H9 (cell line): ENCODE results near the gene IFNA5. TPM values are rescaled to one million over a fixed set of nuclear protein-coding genes. Genes with fewer than 3 reads are reported as not detected.

Source experiments
- DNase-seq: peaks from one replicate; pipeline ENCODE4 v3.0.0-alpha.2; 2017
- H2AFZ ChIP-seq: one replicate; pipeline ENCODE4 v1.6.1; 2013; ENCODE audit warnings: mild to moderate bottlenecking, low read length, control low read depth, moderate library complexity
- H2AK5ac ChIP-seq: 2 replicates; pipeline ENCODE4 v1.6.1; 2013; ENCODE audit warnings: low read length, control low read depth, mixed read lengths; ENCODE audit not compliant: insufficient read length
- H2BK120ac ChIP-seq: one replicate; pipeline ENCODE4 v1.6.1; 2013; ENCODE audit warnings: low read depth, mild to moderate bottlenecking, low read length, control low read depth, inconsistent platforms; ENCODE audit not compliant: poor library complexity, severe bottlenecking
- H2BK12ac ChIP-seq: 2 replicates; pipeline ENCODE4 v1.6.1; 2013; ENCODE audit warnings: low read length, control low read depth, mixed read lengths, low read depth; ENCODE audit not compliant: insufficient read length
- H2BK15ac ChIP-seq: 2 replicates; pipeline ENCODE4 v1.6.1; 2013; ENCODE audit warnings: low read depth, low read length, control low read depth
- H2BK20ac ChIP-seq: one replicate; pipeline ENCODE4 v1.6.1; 2013; ENCODE audit warnings: low read depth, mild to moderate bottlenecking, low read length, control low read depth, inconsistent platforms; ENCODE audit not compliant: poor library complexity, severe bottlenecking
- H2BK5ac ChIP-seq: 2 replicates; pipeline ENCODE4 v1.6.1; 2013; ENCODE audit warnings: low read length, control low read depth, mixed read lengths; ENCODE audit not compliant: insufficient read length
- H3K14ac ChIP-seq: 2 replicates; pipeline ENCODE4 v1.6.1; 2013; ENCODE audit warnings: low read length, control low read depth; ENCODE audit not compliant: insufficient read depth
- H3K18ac ChIP-seq: 2 replicates; pipeline ENCODE4 v1.6.1; 2013; ENCODE audit warnings: low read depth, mild to moderate bottlenecking, mixed read lengths, low read length, control low read depth; ENCODE audit not compliant: insufficient read length
- H3K23ac ChIP-seq: 2 replicates; pipeline ENCODE4 v1.6.1; 2013; ENCODE audit warnings: low read length, control low read depth, mixed read lengths, low read depth; ENCODE audit not compliant: insufficient read length
- H3K23me2 ChIP-seq: 2 replicates; pipeline ENCODE4 v1.6.1; 2013; ENCODE audit warnings: low read depth, mild to moderate bottlenecking, mixed read lengths, low read length, control low read depth; ENCODE audit not compliant: insufficient read length, poor library complexity, severe bottlenecking
- H3K27ac ChIP-seq: 2 replicates; pipeline ENCODE4 v1.5.1; 2013; ENCODE audit warnings: low read length, control low read depth, mixed read lengths, low read depth; ENCODE audit not compliant: insufficient read length
- H3K27me3 ChIP-seq: 2 replicates; pipeline ENCODE4 v1.6.1; 2013; ENCODE audit warnings: low read length, control low read depth, inconsistent platforms; ENCODE audit not compliant: insufficient read depth
- H3K4ac ChIP-seq: 2 replicates; pipeline ENCODE4 v1.6.1; 2013; ENCODE audit warnings: low read depth, mild to moderate bottlenecking, control low read depth, inconsistent platforms, low read length, moderate library complexity
- H3K4me1 ChIP-seq: 2 replicates; pipeline ENCODE4 v1.6.1; 2013; ENCODE audit warnings: low read length, control low read depth, inconsistent platforms; ENCODE audit not compliant: insufficient read depth
- H3K4me2 ChIP-seq: 2 replicates; pipeline ENCODE4 v1.6.1; 2013; ENCODE audit warnings: low read length, control low read depth, mixed read lengths; ENCODE audit not compliant: insufficient read length, insufficient read depth
- H3K56ac ChIP-seq: 2 replicates; pipeline ENCODE4 v1.6.1; 2013; ENCODE audit warnings: low read depth, mild to moderate bottlenecking, mixed read lengths, low read length, control low read depth; ENCODE audit not compliant: insufficient read length
- H3K79me1 ChIP-seq: 2 replicates; pipeline ENCODE4 v1.6.1; 2013; ENCODE audit warnings: low read depth, mild to moderate bottlenecking, moderate library complexity, low read length, control low read depth, inconsistent platforms; ENCODE audit not compliant: insufficient read depth, poor library complexity, severe bottlenecking
- H3K79me2 ChIP-seq: 2 replicates; pipeline ENCODE4 v1.6.1; 2013; ENCODE audit warnings: low read length, control low read depth, inconsistent platforms; ENCODE audit not compliant: insufficient read depth
- H3K9ac ChIP-seq: 2 replicates; pipeline ENCODE4 v1.6.1; 2013; ENCODE audit warnings: low read length, control low read depth, mixed read lengths; ENCODE audit not compliant: insufficient read length; ENCODE audit errors: extremely low read depth
- H3K9me3 ChIP-seq: one replicate; pipeline ENCODE4 v1.6.1; 2013; ENCODE audit warnings: low read depth, low read length, inconsistent platforms; ENCODE audit not compliant: control insufficient read depth
- H3T11ph ChIP-seq: one replicate; pipeline ENCODE4 v1.6.1; 2013; ENCODE audit warnings: mild to moderate bottlenecking, low read length, control low read depth, inconsistent platforms
- H4K20me1 ChIP-seq: one replicate; pipeline ENCODE4 v1.6.1; 2013; ENCODE audit not compliant: control insufficient read depth, insufficient read length, insufficient read depth
- H4K5ac ChIP-seq: 2 replicates; pipeline ENCODE4 v1.6.1; 2013; ENCODE audit warnings: low read depth, mild to moderate bottlenecking, mixed read lengths, low read length, control low read depth; ENCODE audit not compliant: insufficient read length
- H4K8ac ChIP-seq: replicated peaks from 2 replicates; pipeline ENCODE4 v1.6.1; 2013; ENCODE audit warnings: low read length, control low read depth, mixed read lengths, low read depth; ENCODE audit not compliant: insufficient read length
- H4K91ac ChIP-seq: 2 replicates; pipeline ENCODE4 v1.6.1; 2013; ENCODE audit warnings: low read depth, mild to moderate bottlenecking, moderate library complexity, mixed read lengths, low read length, control low read depth; ENCODE audit not compliant: insufficient read length
- H3K27ac Mint-ChIP-seq, 3 experiments: 2 replicates in 2 of 3; 3 replicates in 1 of 3; pipeline ENCODE4 v1.8.0; 2020 to 2021; ENCODE audit warnings: mixed read lengths in 3 of 3, mild to moderate bottlenecking in 1 of 3, moderate library complexity in 1 of 3
- H3K27me3 Mint-ChIP-seq: 2 replicates; pipeline ENCODE4 v1.8.0; 2021; ENCODE audit warnings: low read depth, mild to moderate bottlenecking, moderate library complexity, mixed read lengths
- H3K36me3 Mint-ChIP-seq, 3 experiments: 2 replicates in 2 of 3; 3 replicates in 1 of 3; pipeline ENCODE4 v1.8.0; 2020 to 2021; ENCODE audit warnings: low read depth in 3 of 3, mixed read lengths in 3 of 3; ENCODE audit not compliant: insufficient read depth in 1 of 3
- H3K4me1 Mint-ChIP-seq, 2 experiments: 2 replicates each; pipeline ENCODE4 v1.8.0; 2020; ENCODE audit warnings: mixed read lengths in 2 of 2
- H3K4me3 Mint-ChIP-seq, 2 experiments: 2 replicates in 1 of 2; 3 replicates in 1 of 2; pipeline ENCODE4 v1.8.0; 2020 to 2021; ENCODE audit warnings: mild to moderate bottlenecking in 2 of 2, mixed read lengths in 2 of 2, moderate library complexity in 1 of 2
- H3K9me3 Mint-ChIP-seq, 2 experiments: 2 replicates in 1 of 2; 3 replicates in 1 of 2; pipeline ENCODE4 v1.8.0; 2020; ENCODE audit warnings: mild to moderate bottlenecking in 2 of 2, mixed read lengths in 2 of 2, moderate library complexity in 1 of 2
- CTCF ChIP-seq: fragments of 200-600 bp; sonication (generic); conservative IDR thresholded peaks from 3 replicates; pipeline ENCODE4 v1.8.0; 2021; ENCODE audit warnings: antibody characterized with exemption, mild to moderate bottlenecking
- WGBS: extraction: QIAGEN DNeasy Blood & Tissue Kit; methylation state at CpG from one replicate; pipeline ENCODE4 v1.1.7; 2013; ENCODE audit warnings: missing lambda C conversion rate, low lambda C conversion rate, mixed read lengths; ENCODE audit not compliant: insufficient read length; ENCODE audit errors: extremely low coverage; 5-methylcytosine and 5-hydroxymethylcytosine counted together
- total RNA-seq: library from RNA; stranded (reverse); gene quantifications from 2 replicates; pipeline ENCODE4 v1.2.1, GENCODE V29; 2021

IFNA5 gene
- total RNA-seq, 1 experiment from 2014 or later = not detected

- Histone ChIP-seq H3K79me1 (no peaks in the 10 kb centered on the region), H3K27me3 (no peaks in the 10 kb centered on the region), H3K23ac (no peak overlapping the region), H4K5ac (no peak overlapping the region), H2BK12ac (no peak overlapping the region), H3T11ph (no peak overlapping the region), H3K56ac (no peak overlapping the region), H4K91ac (no peak overlapping the region), H4K8ac (no peak overlapping the region), H2BK20ac (no peak overlapping the region), H3K79me2 (no peaks in the 10 kb centered on the region), H3K4me2 (no peak overlapping the region), H3K27ac (no peak overlapping the region), H3K4me1 (no peaks in the 10 kb centered on the region), H3K4ac (no peak overlapping the region), H4K20me1 (no peaks in the 10 kb centered on the region), H3K14ac (no peak overlapping the region), H2BK5ac (no peak overlapping the region), H2BK15ac (no peak overlapping the region), H2BK120ac (no peak overlapping the region), H3K18ac (no peak overlapping the region), H2AFZ (no peak overlapping the region), H3K9me3 (no peaks in the 10 kb centered on the region), H3K23me2 (no peaks in the 10 kb centered on the region), H3K9ac (no peak overlapping the region), H2AK5ac (no peak overlapping the region)
- TF ChIP-seq CTCF = peak; percentile 79
- DNase-seq = no peak
- Mint-ChIP-seq H3K27ac (no peak overlapping the region), H3K4me1 (peaks cover 3 to 4% of the 10 kb centered on the region in 2 experiments), H3K36me3 (0 out of 7 replicates have a peak, but pooled peaks cover 0 to 3% (median 0%) of the 10 kb centered on the region in 3 experiments), H3K9me3 (no peaks in the 10 kb centered on the region), H3K4me3 (no peak overlapping the region), H3K27me3 (peaks cover 15% of the 10 kb centered on the region)
- no CpG with 5 or more reads among the region's 7 CpGs for WGBS
Measured at GRCh38 chr9:21317956-21318923, 13.1 kb upstream of the IFNA5 start.
